GM19467 (cell line): ENCODE data around the gene CYP4V2.

Experiments used
- ATAC-seq: cut with Tn5 transposase; IDR thresholded peaks from one replicate; pipeline ENCODE4 v1.9.1; 2021; ENCODE audit warnings: mild to moderate bottlenecking, moderate library complexity; ENCODE audit not compliant: unreplicated experiment

CYP4V2 gene

GRCh38 chr4:186172546-186172945 lies 18.8 kb upstream of the CYP4V2 start:
- no peak for ATAC-seq

- no peak for ATAC-seq
These were observed 3.3 kb upstream of the CYP4V2 start for GRCh38 chr4:186188107-186188506.

GRCh38 chr4:186189656-186190055 lies 1.7 kb upstream of the CYP4V2 start:
- ATAC-seq = no peak

GRCh38 chr4:186190581-186191199 lies 677 bp upstream of the CYP4V2 start:
- peak; percentile 26 for ATAC-seq

- no peak for ATAC-seq
These were observed 772 bp downstream of the CYP4V2 start for GRCh38 chr4:186192066-186192612.

GRCh38 chr4:186193851-186194250 lies 2.5 kb downstream of the CYP4V2 start:
- ATAC-seq = no peak

GRCh38 chr4:186196063-186196462 lies 4.7 kb downstream of the CYP4V2 start:
- no peak for ATAC-seq

GRCh38 chr4:186200516-186200915 lies 9.1 kb downstream of the CYP4V2 start:
- ATAC-seq = no peak

- ATAC-seq = no peak
These were observed 9.6 kb downstream of the CYP4V2 start for GRCh38 chr4:186201010-186201409.

- ATAC-seq = peak; percentile 92
These were observed 10.3 kb downstream of the CYP4V2 start for GRCh38 chr4:186201535-186202230.

- no peak for ATAC-seq
These were observed 11.2 kb downstream of the CYP4V2 start for GRCh38 chr4:186202490-186203140.

GRCh38 chr4:186203406-186203805 lies 12.0 kb downstream of the CYP4V2 start:
- no peak for ATAC-seq

- no peak for ATAC-seq
These were observed 12.8 kb downstream of the CYP4V2 start for GRCh38 chr4:186204103-186204559.

- ATAC-seq = no peak
These were observed 13.3 kb downstream of the CYP4V2 start for GRCh38 chr4:186204686-186205085.

- ATAC-seq = no peak
These were observed 13.8 kb downstream of the CYP4V2 start for GRCh38 chr4:186205156-186205555.

- no peak for ATAC-seq
These were observed 25.2 kb downstream of the CYP4V2 start for GRCh38 chr4:186216465-186217024.

- no peak for ATAC-seq
These were observed 26.4 kb downstream of the CYP4V2 start for GRCh38 chr4:186217733-186218293.

- no peak for ATAC-seq
These were observed 30.3 kb downstream of the CYP4V2 start for GRCh38 chr4:186221624-186222023.

- no peak for ATAC-seq
These were observed 34.5 kb downstream of the CYP4V2 start for GRCh38 chr4:186225848-186226247.

GRCh38 chr4:186226521-186227189 lies 35.3 kb downstream of the CYP4V2 start:
- no peak for ATAC-seq

GRCh38 chr4:186227221-186227620 lies 35.9 kb downstream of the CYP4V2 start, which contains the start of gene KLKB1:
TSS of gene KLKB1 (plus strand) at chr4:186227507. CDS start at chr4:186228196, 689 bp downstream.
- ATAC-seq = no peak
